Tibial nerve (tissue), 4 donors: ENCODE results near the gene NEB.

ENCODE experiments used
- CTCF ChIP-seq, 5 experiments: fragments of 200-600 bp in 3 of 5; fragments of 450-650 bp in 2 of 5; sonication (generic) in 3 of 5; IDR thresholded peaks; one replicate each; pipeline ENCODE4 v1.5.1; 2016 to 2019; ENCODE audit warnings: antibody characterized with exemption in 5 of 5, mild to moderate bottlenecking in 3 of 5, moderate library complexity in 2 of 5
- EP300 ChIP-seq, 2 donors: sonication (generic); formaldehyde crosslinking; IDR thresholded peaks; one replicate each; pipeline ENCODE4 v1.6.1; 2017; ENCODE audit warnings: antibody characterized with exemption in 2 of 2, mild to moderate bottlenecking in 1 of 2
- POLR2A ChIP-seq, 2 donors: fragments of 450-650 bp; IDR thresholded peaks; one replicate each; pipeline ENCODE4 v1.6.1; 2017; ENCODE audit warnings: antibody characterized with exemption in 2 of 2, mild to moderate bottlenecking in 2 of 2, moderate library complexity in 2 of 2

GRCh38 chr2:151760139-151760650 is 25.9 kb upstream of the NEB start:
- TF ChIP-seq EP300 (IDR thresholded peaks at IDR 0.05): no peak
- no peak for TF ChIP-seq POLR2A (IDR thresholded peaks at IDR 0.05)
- TF ChIP-seq CTCF (IDR thresholded peaks at IDR 0.05): no peak
